LoVo (cell line): ENCODE results near the gene HS6ST3.

Experiments
- DNase-seq: peaks from one replicate; pipeline ENCODE4 v3.0.0-alpha.2; 2016; ENCODE audit warnings: low spot score

Gene HS6ST3

GRCh38 chr13:96662036-96662435 is 572.1 kb downstream of the HS6ST3 start:
- DNase-seq = no peak

- no peak for DNase-seq
Measured at GRCh38 chr13:96667294-96668018, 577.5 kb downstream of the HS6ST3 start.

DNA sequence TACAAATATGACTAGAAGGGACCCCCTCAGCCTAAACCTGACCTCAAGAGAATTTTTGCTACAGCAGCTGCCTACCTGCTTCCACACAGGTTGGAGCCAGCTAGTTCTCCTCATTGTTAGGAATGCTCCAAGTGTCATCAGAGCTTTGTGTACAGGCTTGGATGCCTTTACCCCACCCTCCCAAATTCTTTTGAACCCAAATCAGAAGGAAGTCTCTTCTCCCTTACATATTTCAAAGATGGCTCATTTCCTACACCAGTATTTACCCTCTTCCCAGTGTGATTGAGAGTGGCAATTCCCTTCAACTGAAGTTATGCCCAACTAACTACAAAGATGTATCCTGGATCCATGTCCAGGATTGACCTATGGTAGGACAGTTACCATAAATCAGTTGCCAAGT is 581.2 kb downstream of the HS6ST3 start:
- no peak for DNase-seq

DNA sequence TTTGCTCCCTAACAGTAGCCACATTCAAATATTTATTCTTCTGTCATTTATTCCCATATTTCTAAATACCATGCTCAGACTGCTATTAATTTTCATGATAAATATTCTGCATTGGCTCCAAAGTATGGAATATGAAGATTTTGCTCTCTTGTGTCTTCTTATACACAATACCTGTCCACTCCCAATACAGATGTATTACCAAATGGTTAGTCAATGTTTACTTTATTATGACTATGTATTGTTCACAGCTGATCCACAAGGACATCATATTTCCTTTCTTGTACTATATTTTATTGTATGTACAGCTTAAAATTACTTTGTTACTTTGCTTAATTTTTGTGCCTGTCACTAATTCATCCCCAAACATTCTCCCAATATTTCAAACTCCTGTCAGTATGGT is 582.1 kb downstream of the HS6ST3 start:
- no peak for DNase-seq

- no peak for DNase-seq
Measured at GRCh38 chr13:96673825-96674224, 583.9 kb downstream of the HS6ST3 start.

GRCh38 chr13:96677029-96677428 is 587.1 kb downstream of the HS6ST3 start:
- DNase-seq = peak; percentile 2

DNA sequence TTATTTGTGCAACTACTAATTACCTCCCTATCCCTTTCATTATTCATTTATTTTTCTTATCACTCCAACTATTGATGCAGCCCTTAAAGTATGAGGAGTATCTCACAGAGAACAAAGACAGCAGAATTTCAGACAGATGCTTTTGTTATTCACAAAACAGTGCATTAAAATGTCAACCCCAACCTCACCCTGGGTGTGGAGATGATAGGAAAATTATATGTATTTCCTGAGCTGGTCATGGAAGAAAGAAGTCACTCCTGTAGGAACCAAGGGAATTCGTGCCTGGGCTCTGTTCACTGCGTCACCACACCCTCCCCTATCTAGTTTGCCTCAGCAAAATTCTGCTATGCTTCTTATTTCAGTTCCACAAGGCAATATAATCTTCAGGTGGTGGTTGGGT is 588.9 kb downstream of the HS6ST3 start:
- no peak for DNase-seq

DNA sequence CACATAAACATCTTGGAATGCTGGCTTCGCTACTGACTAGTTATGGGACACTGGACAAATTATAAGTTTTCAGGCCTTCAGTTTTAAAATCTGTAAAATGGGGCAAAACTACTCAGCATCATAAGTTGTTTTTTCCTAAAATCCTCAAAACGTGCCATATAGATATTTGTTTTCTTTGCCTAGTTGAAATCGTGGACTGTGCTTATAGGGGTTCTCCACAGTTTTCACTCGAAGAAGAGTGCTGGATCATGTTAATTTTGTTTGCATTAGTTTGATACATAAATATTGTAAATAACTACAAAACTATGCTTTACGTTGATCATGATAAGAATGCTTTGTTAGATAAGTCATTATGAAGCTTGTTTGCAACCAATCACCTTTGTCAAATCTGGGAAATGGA is 591.0 kb downstream of the HS6ST3 start:
- no peak for DNase-seq

GRCh38 chr13:96681766-96682165 is 591.9 kb downstream of the HS6ST3 start:
- no peak for DNase-seq

- no peak for DNase-seq
Measured at GRCh38 chr13:96684469-96684868, 594.6 kb downstream of the HS6ST3 start.

GRCh38 chr13:96684907-96685306 is 595.0 kb downstream of the HS6ST3 start:
- DNase-seq = no peak

DNA sequence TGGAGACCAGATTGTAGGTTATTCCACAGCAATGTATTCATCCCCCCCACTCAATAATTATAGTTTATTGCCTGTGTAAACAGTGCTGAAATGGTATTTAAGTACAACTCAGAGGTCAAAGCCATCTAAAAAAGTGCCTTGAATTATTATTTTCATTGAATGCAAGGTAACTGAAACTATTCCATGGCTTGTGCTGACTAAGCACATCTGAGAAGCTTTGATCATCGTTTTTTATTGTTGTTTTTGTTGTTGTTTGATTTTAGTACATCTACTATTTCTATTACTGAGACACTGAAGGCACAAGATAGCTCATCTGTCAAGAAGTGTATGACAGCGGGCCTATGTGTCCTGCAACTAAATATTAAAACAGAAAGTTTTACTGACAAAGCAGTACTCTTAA is 596.4 kb downstream of the HS6ST3 start:
- DNase-seq = no peak

- DNase-seq = no peak
Measured at GRCh38 chr13:96687191-96687590, 597.3 kb downstream of the HS6ST3 start.

- no peak for DNase-seq
Measured at GRCh38 chr13:96690998-96691397, 601.1 kb downstream of the HS6ST3 start.

GRCh38 chr13:96696389-96696900 is 606.5 kb downstream of the HS6ST3 start:
- no peak for DNase-seq

- no peak for DNase-seq
Measured at GRCh38 chr13:96700657-96701056, 610.8 kb downstream of the HS6ST3 start.

DNA sequence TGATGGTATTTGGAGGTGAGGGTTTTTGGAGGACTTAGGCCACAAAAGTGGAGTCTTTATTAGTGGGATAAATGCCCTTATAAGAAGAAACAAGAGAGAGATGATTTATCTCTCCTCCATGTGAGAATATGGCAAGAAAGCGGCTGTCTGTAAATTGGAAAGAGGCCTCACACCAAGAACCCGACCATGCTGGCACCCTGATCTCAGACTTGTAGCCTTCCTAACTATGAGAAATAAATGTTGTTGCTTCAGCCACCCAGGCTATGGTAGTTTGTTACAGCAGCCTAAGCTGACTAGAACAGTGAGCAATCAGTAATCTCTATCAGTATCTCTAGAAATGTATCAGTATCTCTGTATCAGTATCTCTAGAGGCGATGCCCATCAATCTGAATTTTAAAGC is 617.2 kb downstream of the HS6ST3 start:
- DNase-seq = no peak

DNA sequence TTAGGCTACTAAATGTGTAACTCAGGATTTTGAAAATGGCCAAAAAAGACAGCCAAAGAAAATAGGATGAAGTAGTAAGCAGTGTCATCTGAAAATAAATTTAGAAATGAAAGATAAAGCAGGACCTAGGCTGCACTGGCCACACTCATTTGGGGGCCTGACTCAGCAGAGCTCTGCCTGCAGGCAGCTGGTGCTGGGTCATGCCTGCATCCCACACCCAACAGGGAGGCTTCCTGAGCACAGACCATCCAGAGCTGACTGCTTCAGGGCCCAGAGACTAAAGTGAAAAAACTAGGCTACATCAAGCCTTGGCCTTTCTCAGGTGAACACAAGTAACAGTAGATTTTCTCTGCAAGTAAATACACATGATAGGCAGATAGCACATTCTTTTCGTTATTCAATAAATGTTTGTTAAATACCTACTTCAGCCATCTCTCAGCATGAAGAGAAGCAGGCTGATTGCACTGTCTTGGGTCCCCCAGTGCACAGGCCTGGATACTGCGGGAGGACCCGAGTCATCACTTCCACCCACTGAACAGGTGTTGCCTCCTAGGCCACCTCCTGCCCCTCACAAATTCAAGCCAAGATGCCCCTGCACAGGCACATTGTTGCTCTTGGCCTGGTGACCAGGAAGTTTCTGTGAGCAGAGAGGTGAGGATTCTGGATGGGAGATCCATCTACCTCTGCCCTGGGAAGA is 620.4 kb downstream of the HS6ST3 start:
- no peak for DNase-seq

- no peak for DNase-seq
Measured at GRCh38 chr13:96720446-96720845, 630.5 kb downstream of the HS6ST3 start.

GRCh38 chr13:96726651-96727050 is 636.7 kb downstream of the HS6ST3 start:
- no peak for DNase-seq

DNA sequence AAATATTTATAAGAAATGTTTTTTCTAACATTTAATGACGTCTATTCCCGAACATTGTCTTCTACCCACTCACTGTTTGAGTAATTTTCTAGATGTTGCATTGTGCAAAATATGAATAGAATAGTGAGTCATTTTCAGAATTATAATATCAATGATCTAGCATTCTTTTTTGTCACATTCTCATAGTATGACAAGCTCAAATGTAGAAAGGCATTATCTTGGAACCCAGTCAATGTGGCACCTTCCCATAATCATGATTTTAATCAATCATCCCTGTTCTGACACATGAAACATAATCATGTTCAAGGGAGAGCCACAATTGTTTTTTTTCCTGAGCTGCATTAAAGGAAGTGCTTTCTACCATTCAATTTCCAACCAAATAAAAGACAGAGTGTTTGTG is 638.6 kb downstream of the HS6ST3 start:
- DNase-seq = no peak

GRCh38 chr13:96730676-96731075 is 640.8 kb downstream of the HS6ST3 start:
- no peak for DNase-seq

DNA sequence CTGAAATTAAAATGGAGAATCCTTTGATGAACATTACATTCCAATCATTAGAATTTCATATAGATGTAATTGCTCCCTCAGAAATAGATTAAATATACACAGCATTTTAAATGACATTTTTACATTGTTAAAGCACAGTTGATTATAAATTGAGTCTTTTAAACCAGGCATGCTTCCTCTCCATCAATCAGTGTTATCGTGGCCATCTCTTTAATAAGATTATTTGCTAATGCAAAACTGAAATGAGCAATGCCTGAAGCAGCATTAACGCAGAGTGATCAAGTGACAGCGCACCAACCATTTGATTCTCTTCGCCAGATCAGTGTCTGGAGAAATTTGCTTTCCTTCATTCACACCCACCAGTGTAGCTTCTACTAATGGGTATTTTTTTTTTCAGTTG is 644.6 kb downstream of the HS6ST3 start:
- no peak for DNase-seq

- DNase-seq = no peak
Measured at GRCh38 chr13:96741779-96742178, 651.9 kb downstream of the HS6ST3 start.
